Ovary (tissue), 3 donors: ENCODE measurements around the gene CDCA4.

Experiments used
- CTCF ChIP-seq, 3 donors: fragments of 450-650 bp in 2 of 3; fragments of 200-600 bp in 1 of 3; IDR thresholded peaks; one replicate each; pipeline versions ENCODE4 v1.5.1 to v1.8.0; 2016 to 2022; ENCODE audit warnings: antibody characterized with exemption in 3 of 3, mild to moderate bottlenecking in 1 of 3
- EP300 ChIP-seq: sonication (generic); formaldehyde crosslinking; IDR thresholded peaks from one replicate; pipeline ENCODE4 v1.6.1; 2017; ENCODE audit warnings: antibody characterized with exemption
- POLR2A ChIP-seq: fragments of 450-650 bp; IDR thresholded peaks from one replicate; pipeline ENCODE4 v1.6.1; 2017; ENCODE audit warnings: antibody characterized with exemption, mild to moderate bottlenecking, moderate library complexity
- donor health status: DM: no; HTN: no; CAD: no.

DNA sequence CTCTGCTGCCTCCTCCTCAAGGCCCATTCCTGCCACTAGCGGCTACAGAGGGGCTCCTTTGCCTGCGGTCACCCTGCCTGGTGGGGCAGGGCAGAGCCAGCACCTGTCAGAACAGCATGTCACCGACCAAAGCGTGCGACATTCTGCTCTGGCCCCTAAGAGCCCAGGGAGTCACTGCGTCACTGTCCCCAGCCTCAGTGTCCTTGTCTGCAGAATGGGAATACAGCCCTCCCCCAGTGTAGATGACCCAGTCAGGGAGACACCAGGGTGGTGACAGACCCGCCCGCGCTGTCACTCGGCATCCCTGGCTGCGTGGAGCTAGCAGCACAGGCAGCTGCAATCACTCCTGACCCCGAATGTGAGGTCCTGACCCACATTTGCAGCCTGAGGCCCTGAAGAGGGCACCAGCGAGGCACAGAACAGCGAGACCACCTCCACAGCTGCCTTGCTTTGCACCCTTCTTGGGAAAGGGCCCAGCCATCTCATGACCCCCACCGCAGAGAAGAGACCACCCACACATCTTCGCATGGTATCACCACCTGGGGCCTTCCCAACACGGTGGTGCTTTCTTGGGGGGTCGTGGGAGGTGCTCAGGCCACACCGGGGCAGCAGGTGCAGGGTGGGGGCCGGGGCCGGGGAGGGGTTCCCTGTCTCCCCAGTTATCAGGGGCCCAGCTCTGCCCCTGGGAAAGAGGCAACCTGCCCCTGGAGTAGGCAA lies 45.2 kb downstream of the CDCA4 start:
- no peak for TF ChIP-seq POLR2A
- no peak for TF ChIP-seq CTCF (IDR thresholded peaks at IDR 0.05)
- TF ChIP-seq EP300, result no peak
